ENCODE data around the gene YLPM1.

- no peak for TF ChIP-seq MAX (IDR thresholded peaks at IDR 0.05)
- no peak for TF ChIP-seq FOXM1 (IDR thresholded peaks at IDR 0.05; ENCODE audit: borderline replicate concordance, low read depth)
- no peak for TF ChIP-seq TAF1 (IDR thresholded peaks at IDR 0.05; ENCODE audit: low read depth)
- no peak for TF ChIP-seq EP300 (IDR thresholded peaks at IDR 0.05; ENCODE audit: borderline replicate concordance)
- no peak for TF ChIP-seq REST (IDR thresholded peaks at IDR 0.05; ENCODE audit: low read depth)
- no peak for TF ChIP-seq EGR1 (IDR thresholded peaks at IDR 0.05)
These were observed 83.1 kb downstream of the YLPM1 start for GRCh38 chr14:74846168-74846567.

Measured in Ishikawa (cell line).